ENCODE data around the gene AMY1B.
"Not testable (repeated sequence)": the region's sequence is repeated elsewhere in the genome, so short reads cannot be mapped to it uniquely, and the experiment has no call there.

DNA sequence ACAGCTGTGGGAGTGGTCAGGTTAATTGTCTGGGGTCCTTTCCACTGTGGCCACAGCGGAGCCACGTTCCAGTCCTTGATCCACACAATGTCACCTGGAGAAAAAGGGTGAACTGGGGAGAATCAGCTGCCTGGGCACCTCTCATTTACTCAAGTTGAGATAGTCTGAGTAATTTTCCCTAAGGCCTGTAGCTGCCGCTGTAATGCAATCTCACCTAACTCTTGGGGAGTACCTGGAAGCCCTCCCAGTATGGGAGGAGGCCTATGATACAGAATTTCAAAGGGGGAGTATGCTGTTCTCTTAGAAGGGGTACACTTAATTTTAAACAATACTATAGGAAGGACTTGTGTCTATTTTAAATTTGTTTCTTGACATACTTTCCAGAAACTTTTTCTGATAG, 45.7 kb downstream of the AMY1B start:
- TF ChIP-seq, protein P1, sequence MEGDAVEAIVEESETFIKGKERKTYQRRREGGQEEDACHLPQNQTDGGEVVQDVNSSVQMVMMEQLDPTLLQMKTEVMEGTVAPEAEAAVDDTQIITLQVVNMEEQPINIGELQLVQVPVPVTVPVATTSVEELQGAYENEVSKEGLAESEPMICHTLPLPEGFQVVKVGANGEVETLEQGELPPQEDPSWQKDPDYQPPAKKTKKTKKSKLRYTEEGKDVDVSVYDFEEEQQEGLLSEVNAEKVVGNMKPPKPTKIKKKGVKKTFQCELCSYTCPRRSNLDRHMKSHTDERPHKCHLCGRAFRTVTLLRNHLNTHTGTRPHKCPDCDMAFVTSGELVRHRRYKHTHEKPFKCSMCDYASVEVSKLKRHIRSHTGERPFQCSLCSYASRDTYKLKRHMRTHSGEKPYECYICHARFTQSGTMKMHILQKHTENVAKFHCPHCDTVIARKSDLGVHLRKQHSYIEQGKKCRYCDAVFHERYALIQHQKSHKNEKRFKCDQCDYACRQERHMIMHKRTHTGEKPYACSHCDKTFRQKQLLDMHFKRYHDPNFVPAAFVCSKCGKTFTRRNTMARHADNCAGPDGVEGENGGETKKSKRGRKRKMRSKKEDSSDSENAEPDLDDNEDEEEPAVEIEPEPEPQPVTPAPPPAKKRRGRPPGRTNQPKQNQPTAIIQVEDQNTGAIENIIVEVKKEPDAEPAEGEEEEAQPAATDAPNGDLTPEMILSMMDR (IDR thresholded peaks at IDR 0.05; ENCODE audit: low read depth, low read length), result not testable (repeated sequence)
- TF ChIP-seq EZH2phosphoT487 (IDR thresholded peaks at IDR 0.05; ENCODE audit: low read depth), result not testable (repeated sequence)
